GM12878 (cell line): Measurements from ENCODE around the gene SNED1. TPM values are rescaled to one million over a fixed set of nuclear protein-coding genes. Genes with fewer than 3 reads are reported as not detected.

Source experiments
- ATAC-seq: fragments of 200-7000 bp; cut with Tn5 transposase; 3 replicates; pipeline ENCODE4 v1.9.1; 2020; ENCODE audit warnings: mild to moderate bottlenecking, moderate library complexity
- BruUV-seq: library from RNA; stranded (reverse); fragments of 400-500 nt; replicated peaks from 2 replicates; lab custom pipeline; 2021; lab: Mats Ljungman, UMichigan
- CTCF ChIA-PET: fragments of 300-600 bp; sonication (Branson Sonifier 250); formaldehyde crosslinking; extraction: SDS; loops from one replicate; lab custom pipeline; 2021; ENCODE audit warnings: inconsistent platforms; lab: Yijun Ruan, JAX
- POLR2A ChIA-PET: fragments of 350-600 bp; formaldehyde crosslinking; extraction: SDS; loops from one replicate; lab custom pipeline; 2021; ENCODE audit warnings: inconsistent platforms; lab: Charles Lee
- RAD21 ChIA-PET: fragments of 300-600 bp; sonication (Branson Sonifier 250); formaldehyde crosslinking; loops from one replicate; lab custom pipeline; 2023; ENCODE audit warnings: antibody characterized with exemption; ENCODE audit not compliant: unreplicated experiment; lab: Charles Lee
- SMC1A ChIA-PET: fragments of 300-600 bp; sonication (Branson Sonifier 250); formaldehyde crosslinking; loops from one replicate; lab custom pipeline; 2023; ENCODE audit not compliant: unreplicated experiment, uncharacterized antibody; lab: Charles Lee
- DNase-seq: peaks from one replicate; pipeline ENCODE4 v3.0.0-alpha.2; 2011; ENCODE audit warnings: low read depth, low spot score
- FAIRE-seq: peaks from 3 replicates; lab custom pipeline; 2011; peaks lifted over from hg19 to GRCh38; lab: Jason Lieb, UNC
- H2AFZ ChIP-seq: 2 replicates; pipeline ENCODE4 v1.6.0; 2011; ENCODE audit warnings: low read depth, low read length, control low read depth; ENCODE audit not compliant: control insufficient read depth
- H3K27ac ChIP-seq: 2 replicates; pipeline ENCODE4 v1.5.1; 2011; ENCODE audit warnings: control low read depth; ENCODE audit not compliant: control insufficient read depth, insufficient read depth
- H3K27me3 ChIP-seq, 2 experiments: replicated peaks in 1 of 2; 2 replicates each; pipeline versions ENCODE4 v1.6.0 to v1.6.1; 2011; ENCODE audit warnings: low read length in 1 of 2; ENCODE audit not compliant: control insufficient read depth in 2 of 2, insufficient read depth in 2 of 2
- H3K36me3 ChIP-seq, 2 experiments: 2 replicates each; pipeline ENCODE4 v1.5.1; 2011; ENCODE audit warnings: low read length in 1 of 2; ENCODE audit not compliant: control insufficient read depth in 2 of 2, insufficient read depth in 2 of 2
- H3K4me1 ChIP-seq: 2 replicates; pipeline ENCODE4 v1.6.1; 2011; ENCODE audit warnings: mild to moderate bottlenecking, low read length, moderate library complexity, mixed read lengths; ENCODE audit not compliant: control insufficient read depth, insufficient read depth
- H3K4me2 ChIP-seq: 2 replicates; pipeline ENCODE4 v1.6.0; 2011; ENCODE audit warnings: control low read depth; ENCODE audit not compliant: control insufficient read depth, insufficient read depth
- H3K4me3 ChIP-seq: fragments of 200-600 bp; sonication (generic); 2 replicates; pipeline ENCODE4 v1.5.1; 2016
- H3K79me2 ChIP-seq: 2 replicates; pipeline ENCODE4 v1.6.0; 2011; ENCODE audit warnings: low read length; ENCODE audit not compliant: control insufficient read depth, insufficient read depth
- H3K9ac ChIP-seq: 2 replicates; pipeline ENCODE4 v1.8.0; 2011; ENCODE audit warnings: low read length, control low read depth, mixed read lengths; ENCODE audit not compliant: control insufficient read depth, insufficient read depth
- H3K9me3 ChIP-seq: replicated peaks from 3 replicates; pipeline ENCODE4 v1.5.1; 2011; ENCODE audit warnings: mild to moderate bottlenecking, low read length; ENCODE audit not compliant: control insufficient read depth, insufficient read depth
- H4K20me1 ChIP-seq: 2 replicates; pipeline ENCODE4 v1.6.0; 2011; ENCODE audit not compliant: control insufficient read depth, insufficient read depth
- ASH2L ChIP-seq: fragments of 300-600, 200-600 bp; sonication (generic); IDR thresholded peaks from 2 replicates; pipeline ENCODE4 v1.6.1; 2017; ENCODE audit warnings: low read depth, mild to moderate bottlenecking, borderline replicate concordance
- CEBPZ ChIP-seq: fragments of 150-350 bp; IDR thresholded peaks from 2 replicates; pipeline ENCODE4 v1.6.1; 2016; ENCODE audit warnings: low read depth, low read length
- E2F4 ChIP-seq: IDR thresholded peaks from 2 replicates; pipeline ENCODE4 v1.6.1; 2012; ENCODE audit warnings: low read depth, low read length, improper control_type of control experiment
- GABPA ChIP-seq: IDR thresholded peaks from 2 replicates; pipeline ENCODE4 v1.6.1; 2014; ENCODE audit warnings: antibody characterized with exemption, low read depth, mild to moderate bottlenecking, inconsistent platforms
- NRF1 ChIP-seq: conservative IDR thresholded peaks from 2 replicates; pipeline ENCODE4 v1.6.1; 2011; ENCODE audit warnings: mild to moderate bottlenecking, low read depth, low read length, improper control_type of control experiment
- PKNOX1 ChIP-seq: fragments of 450-650 bp; IDR thresholded peaks from 2 replicates; pipeline ENCODE4 v1.6.1; 2016; ENCODE audit warnings: mild to moderate bottlenecking
- RCOR1 ChIP-seq: conservative IDR thresholded peaks from 2 replicates; pipeline ENCODE4 v1.6.1; 2012; ENCODE audit warnings: low read depth, low read length, improper control_type of control experiment
- SP1 ChIP-seq: IDR thresholded peaks from one replicate; pipeline ENCODE4 v1.6.1; 2011; ENCODE audit warnings: low read depth, low read length
- SREBF1 ChIP-seq: IDR thresholded peaks from 2 replicates; pipeline ENCODE4 v1.6.1; 2012; ENCODE audit warnings: mild to moderate bottlenecking, low read length
- SRF ChIP-seq, 2 experiments: IDR thresholded peaks; 2 replicates each; pipeline ENCODE4 v1.6.1; 2011; ENCODE audit warnings: low read depth in 2 of 2, low read length in 2 of 2, mild to moderate bottlenecking in 1 of 2, moderate library complexity in 1 of 2
- SUZ12 ChIP-seq: fragments of 200-600 bp; sonication (generic); IDR thresholded peaks from one replicate; pipeline ENCODE4 v1.6.1; 2018; ENCODE audit warnings: antibody characterized with exemption, mild to moderate bottlenecking; ENCODE audit not compliant: unreplicated experiment
- TCF3 ChIP-seq: IDR thresholded peaks from 2 replicates; pipeline ENCODE4 v1.6.1; 2012; ENCODE audit warnings: low read depth, mild to moderate bottlenecking, low read length, borderline replicate concordance; ENCODE audit not compliant: insufficient read depth
- ZNF622 ChIP-seq: fragments of 450-650 bp; IDR thresholded peaks from 2 replicates; pipeline ENCODE4 v1.6.1; 2017; ENCODE audit warnings: mild to moderate bottlenecking, inconsistent platforms
- WGBS: methylation state at CpG from one replicate; pipeline ENCODE4 v1.1.6; 2016; ENCODE audit warnings: low lambda C conversion rate; ENCODE audit not compliant: insufficient replicate concordance, insufficient coverage; ENCODE audit errors: missing lambda C conversion rate; 5-methylcytosine and 5-hydroxymethylcytosine counted together
- in situ Hi-C: fragments of 300-500 bp; cut with MboI; formaldehyde crosslinking; loops from 9 replicates; pipeline ENCODE4 v1.14.3; 2018; ENCODE audit warnings: mixed read lengths
- intact Hi-C: fragments of 100-400 bp; cut with micrococcal nuclease; formaldehyde crosslinking; loops from one replicate; pipeline ENCODE4 v1.14.2; 2022; ENCODE audit not compliant: unreplicated experiment
- polyA plus RNA-seq, 11 experiments: library from polyadenylated mRNA; depleted of rRNA in 4 of 11; unstranded in 6 of 11; stranded (reverse) in 5 of 11; fragments of >200 nt; fragmentation: Nextera tagmentation in 4 of 11; fragmentation: Illumina TruSeq in 1 of 11; extraction: Ambion mirVana in 4 of 11; extraction: Trizol in 1 of 11; gene quantifications; 1 replicate in 1 of 11; 2 replicates in 10 of 11; pipeline versions ENCODE4 v1.2.1 to v1.2.3, GENCODE V29; 2011 to 2016; ENCODE audit warnings: inconsistent platforms in 2 of 11, missing spikeins in 2 of 11, low read depth in 1 of 11
- total RNA-seq, 4 experiments: library from RNA; depleted of rRNA in 3 of 4; stranded (reverse); fragments of >200 nt in 3 of 4; fragmentation: Illumina TruSeq in 1 of 4; extraction: Trizol in 1 of 4; gene quantifications; 2 replicates each; pipeline versions ENCODE4 v1.2.1 to v1.2.3, GENCODE V29; 2013 to 2021

The SNED1 gene
- total and polyA plus RNA-seq, 10 of the 15 experiments (the other 5 are each of a cell fraction or from before 2014, with no cell fraction given), result 0.05 to 8.4 (median 3.0) TPM

- Histone ChIP-seq H3K4me3 (no peak overlapping the region), H4K20me1 (no peaks in the 10 kb centered on the region), H3K4me1 (peaks cover 13% of the 10 kb centered on the region), H3K27me3 (peaks cover 0 to under 1% of the 10 kb centered on the region in 2 experiments; a peak in 1 of 4 replicates), H3K27ac (no peak overlapping the region), H3K9ac (no peak overlapping the region), H2AFZ (no peak overlapping the region), H3K79me2 (no peaks in the 10 kb centered on the region), H3K36me3 (no peaks in the 10 kb centered on the region), H3K9me3 (no peaks in the 10 kb centered on the region), H3K4me2 (no peak overlapping the region; the same call in 1 of the 2 replicates)
- peak; percentile 39 for ATAC-seq
- TF ChIP-seq SREBF1, result no peak
- TF ChIP-seq CEBPZ, result no peak
- no peak for TF ChIP-seq SP1
- no peak for TF ChIP-seq SUZ12
- TF ChIP-seq RCOR1, result no peak
- TF ChIP-seq GABPA, result no peak
- TF ChIP-seq ASH2L, result no peak
- TF ChIP-seq E2F4, result no peak
- no peak for TF ChIP-seq ZNF622
- no peak for TF ChIP-seq SRF (IDR thresholded peaks at IDR 0.05; ENCODE audit: low read depth in 2 of 2, low read length in 2 of 2)
- no peak for TF ChIP-seq NRF1
- TF ChIP-seq PKNOX1, result no peak
- TF ChIP-seq TCF3, result no peak
- FAIRE-seq, result no peak
- DNase-seq, result no peak
- ChIA-PET CTCF (interaction anchor here (0.9 kb wide), 1 partner anchor 136 kb away, joined by 3 read pairs; no protein-coding TSS in a partner anchor), POLR2A (no interaction called here), SMC1A (no interaction called here), RAD21 (interaction anchor here (1.1 kb wide), 1 partner anchor 163 kb away, joined by 3 read pairs; no protein-coding TSS in a partner anchor)
- intact Hi-C loops (no loop called here), in situ Hi-C loops (no loop called here)
- BruUV-seq, result no TSS peak
- WGBS, result 46% methylated on average over 6 of the region's 6 CpGs
These were observed 10.8 kb upstream of the SNED1 start for GRCh38 chr2:240987588-240987987.
